Loucy (cell line): ENCODE data around the gene CYP4V2.

ENCODE experiments used
- CTCF ChIP-seq: fragments of 200-600 bp; sonication (generic); conservative IDR thresholded peaks from 2 replicates; pipeline ENCODE4 v1.5.1; 2014; ENCODE audit warnings: mild to moderate bottlenecking, antibody characterized with exemption, low read length
- EZH2phosphoT487 ChIP-seq: fragments of 200-600 bp; IDR thresholded peaks from 2 replicates; pipeline ENCODE4 v1.6.1; 2018; ENCODE audit warnings: antibody characterized with exemption, mild to moderate bottlenecking, moderate library complexity, borderline replicate concordance

GRCh38 chr4:186192066-186192612, 772 bp downstream of the CYP4V2 start:
- no peak for TF ChIP-seq CTCF
- TF ChIP-seq EZH2phosphoT487 = no peak
